Ecto neural progenitor cell (in vitro differentiated cells): Measurements from ENCODE around the gene ABCD3.
"Not testable (repeated sequence)": the region's sequence is repeated elsewhere in the genome, so short reads cannot be mapped to it uniquely, and the experiment has no call there.

Experiments
- DNase-seq: peaks from one replicate; pipeline ENCODE4 v3.0.0-alpha.2; 2018; ENCODE audit warnings: low spot score

The ABCD3 gene

GRCh38 chr1:94417978-94418663 lies at the start of gene ABCD3:
Gene ABCD3 (plus strand): TSS chr1:94418389. CDS start chr1:94418479, 90 bp downstream.
- peak; percentile 96 for DNase-seq

- DNase-seq = not testable (repeated sequence)
Measured at GRCh38 chr1:94372771-94373170, 45.4 kb upstream of the ABCD3 start.

GRCh38 chr1:94373311-94373710 lies 44.9 kb upstream of the ABCD3 start:
- DNase-seq = not testable (repeated sequence)

- DNase-seq = not testable (repeated sequence)
Measured at GRCh38 chr1:94375666-94376065, 42.5 kb upstream of the ABCD3 start.

- not testable (repeated sequence) for DNase-seq
Measured at GRCh38 chr1:94378493-94378892, 39.7 kb upstream of the ABCD3 start.

GRCh38 chr1:94379615-94380014 lies 38.6 kb upstream of the ABCD3 start:
- DNase-seq = no peak

GRCh38 chr1:94382201-94382600 lies 36.0 kb upstream of the ABCD3 start:
- DNase-seq = no peak

GRCh38 chr1:94383966-94384408 lies 34.2 kb upstream of the ABCD3 start:
- DNase-seq = no peak

- no peak for DNase-seq
Measured at GRCh38 chr1:94384485-94385265, 33.5 kb upstream of the ABCD3 start.

GRCh38 chr1:94385308-94385929 lies 32.8 kb upstream of the ABCD3 start:
- DNase-seq = no peak

- no peak for DNase-seq
Measured at GRCh38 chr1:94389298-94389697, 28.9 kb upstream of the ABCD3 start.

GRCh38 chr1:94394247-94394646 lies 23.9 kb upstream of the ABCD3 start:
- DNase-seq = no peak

- no peak for DNase-seq
Measured at GRCh38 chr1:94395231-94395630, 23.0 kb upstream of the ABCD3 start.

GRCh38 chr1:94395748-94396309 lies 22.4 kb upstream of the ABCD3 start:
- DNase-seq = no peak

- DNase-seq = no peak
Measured at GRCh38 chr1:94396356-94397010, 21.7 kb upstream of the ABCD3 start.

GRCh38 chr1:94398356-94398755 lies 19.8 kb upstream of the ABCD3 start:
- DNase-seq = no peak

GRCh38 chr1:94399453-94399852 lies 18.7 kb upstream of the ABCD3 start:
- DNase-seq = no peak

GRCh38 chr1:94401206-94401605 lies 17.0 kb upstream of the ABCD3 start:
- DNase-seq = no peak

GRCh38 chr1:94406446-94406845 lies 11.7 kb upstream of the ABCD3 start:
- no peak for DNase-seq

- DNase-seq = no peak
Measured at GRCh38 chr1:94408104-94408830, 9.9 kb upstream of the ABCD3 start.

GRCh38 chr1:94411237-94411636 lies 7.0 kb upstream of the ABCD3 start:
- no peak for DNase-seq
